H9 (cell line): ENCODE results near the gene SPATA16. TPM values are rescaled to one million over a fixed set of nuclear protein-coding genes. Genes with fewer than 3 reads are reported as not detected.

Experiments used
- DNase-seq: peaks from one replicate; pipeline ENCODE4 v3.0.0-alpha.2; 2017
- H2AFZ ChIP-seq: one replicate; pipeline ENCODE4 v1.6.1; 2013; ENCODE audit warnings: mild to moderate bottlenecking, low read length, control low read depth, moderate library complexity
- H2AK5ac ChIP-seq: 2 replicates; pipeline ENCODE4 v1.6.1; 2013; ENCODE audit warnings: low read length, control low read depth, mixed read lengths; ENCODE audit not compliant: insufficient read length
- H2BK120ac ChIP-seq: one replicate; pipeline ENCODE4 v1.6.1; 2013; ENCODE audit warnings: low read depth, mild to moderate bottlenecking, low read length, control low read depth, inconsistent platforms; ENCODE audit not compliant: poor library complexity, severe bottlenecking
- H2BK12ac ChIP-seq: 2 replicates; pipeline ENCODE4 v1.6.1; 2013; ENCODE audit warnings: low read length, control low read depth, mixed read lengths, low read depth; ENCODE audit not compliant: insufficient read length
- H2BK15ac ChIP-seq: 2 replicates; pipeline ENCODE4 v1.6.1; 2013; ENCODE audit warnings: low read depth, low read length, control low read depth
- H2BK20ac ChIP-seq: one replicate; pipeline ENCODE4 v1.6.1; 2013; ENCODE audit warnings: low read depth, mild to moderate bottlenecking, low read length, control low read depth, inconsistent platforms; ENCODE audit not compliant: poor library complexity, severe bottlenecking
- H2BK5ac ChIP-seq: 2 replicates; pipeline ENCODE4 v1.6.1; 2013; ENCODE audit warnings: low read length, control low read depth, mixed read lengths; ENCODE audit not compliant: insufficient read length
- H3K14ac ChIP-seq: 2 replicates; pipeline ENCODE4 v1.6.1; 2013; ENCODE audit warnings: low read length, control low read depth; ENCODE audit not compliant: insufficient read depth
- H3K18ac ChIP-seq: 2 replicates; pipeline ENCODE4 v1.6.1; 2013; ENCODE audit warnings: low read depth, mild to moderate bottlenecking, mixed read lengths, low read length, control low read depth; ENCODE audit not compliant: insufficient read length
- H3K23ac ChIP-seq: 2 replicates; pipeline ENCODE4 v1.6.1; 2013; ENCODE audit warnings: low read length, control low read depth, mixed read lengths, low read depth; ENCODE audit not compliant: insufficient read length
- H3K23me2 ChIP-seq: 2 replicates; pipeline ENCODE4 v1.6.1; 2013; ENCODE audit warnings: low read depth, mild to moderate bottlenecking, mixed read lengths, low read length, control low read depth; ENCODE audit not compliant: insufficient read length, poor library complexity, severe bottlenecking
- H3K27ac ChIP-seq: 2 replicates; pipeline ENCODE4 v1.5.1; 2013; ENCODE audit warnings: low read length, control low read depth, mixed read lengths, low read depth; ENCODE audit not compliant: insufficient read length
- H3K27me3 ChIP-seq: 2 replicates; pipeline ENCODE4 v1.6.1; 2013; ENCODE audit warnings: low read length, control low read depth, inconsistent platforms; ENCODE audit not compliant: insufficient read depth
- H3K4ac ChIP-seq: 2 replicates; pipeline ENCODE4 v1.6.1; 2013; ENCODE audit warnings: low read depth, mild to moderate bottlenecking, control low read depth, inconsistent platforms, low read length, moderate library complexity
- H3K4me1 ChIP-seq: 2 replicates; pipeline ENCODE4 v1.6.1; 2013; ENCODE audit warnings: low read length, control low read depth, inconsistent platforms; ENCODE audit not compliant: insufficient read depth
- H3K4me2 ChIP-seq: 2 replicates; pipeline ENCODE4 v1.6.1; 2013; ENCODE audit warnings: low read length, control low read depth, mixed read lengths; ENCODE audit not compliant: insufficient read length, insufficient read depth
- H3K56ac ChIP-seq: 2 replicates; pipeline ENCODE4 v1.6.1; 2013; ENCODE audit warnings: low read depth, mild to moderate bottlenecking, mixed read lengths, low read length, control low read depth; ENCODE audit not compliant: insufficient read length
- H3K79me1 ChIP-seq: 2 replicates; pipeline ENCODE4 v1.6.1; 2013; ENCODE audit warnings: low read depth, mild to moderate bottlenecking, moderate library complexity, low read length, control low read depth, inconsistent platforms; ENCODE audit not compliant: insufficient read depth, poor library complexity, severe bottlenecking
- H3K79me2 ChIP-seq: 2 replicates; pipeline ENCODE4 v1.6.1; 2013; ENCODE audit warnings: low read length, control low read depth, inconsistent platforms; ENCODE audit not compliant: insufficient read depth
- H3K9ac ChIP-seq: 2 replicates; pipeline ENCODE4 v1.6.1; 2013; ENCODE audit warnings: low read length, control low read depth, mixed read lengths; ENCODE audit not compliant: insufficient read length; ENCODE audit errors: extremely low read depth
- H3K9me3 ChIP-seq: one replicate; pipeline ENCODE4 v1.6.1; 2013; ENCODE audit warnings: low read depth, low read length, inconsistent platforms; ENCODE audit not compliant: control insufficient read depth
- H3T11ph ChIP-seq: one replicate; pipeline ENCODE4 v1.6.1; 2013; ENCODE audit warnings: mild to moderate bottlenecking, low read length, control low read depth, inconsistent platforms
- H4K20me1 ChIP-seq: one replicate; pipeline ENCODE4 v1.6.1; 2013; ENCODE audit not compliant: control insufficient read depth, insufficient read length, insufficient read depth
- H4K5ac ChIP-seq: 2 replicates; pipeline ENCODE4 v1.6.1; 2013; ENCODE audit warnings: low read depth, mild to moderate bottlenecking, mixed read lengths, low read length, control low read depth; ENCODE audit not compliant: insufficient read length
- H4K8ac ChIP-seq: replicated peaks from 2 replicates; pipeline ENCODE4 v1.6.1; 2013; ENCODE audit warnings: low read length, control low read depth, mixed read lengths, low read depth; ENCODE audit not compliant: insufficient read length
- H4K91ac ChIP-seq: 2 replicates; pipeline ENCODE4 v1.6.1; 2013; ENCODE audit warnings: low read depth, mild to moderate bottlenecking, moderate library complexity, mixed read lengths, low read length, control low read depth; ENCODE audit not compliant: insufficient read length
- H3K27ac Mint-ChIP-seq, 3 experiments: 2 replicates in 2 of 3; 3 replicates in 1 of 3; pipeline ENCODE4 v1.8.0; 2020 to 2021; ENCODE audit warnings: mixed read lengths in 3 of 3, mild to moderate bottlenecking in 1 of 3, moderate library complexity in 1 of 3
- H3K27me3 Mint-ChIP-seq: 2 replicates; pipeline ENCODE4 v1.8.0; 2021; ENCODE audit warnings: low read depth, mild to moderate bottlenecking, moderate library complexity, mixed read lengths
- H3K36me3 Mint-ChIP-seq, 3 experiments: 2 replicates in 2 of 3; 3 replicates in 1 of 3; pipeline ENCODE4 v1.8.0; 2020 to 2021; ENCODE audit warnings: low read depth in 3 of 3, mixed read lengths in 3 of 3; ENCODE audit not compliant: insufficient read depth in 1 of 3
- H3K4me1 Mint-ChIP-seq, 2 experiments: 2 replicates each; pipeline ENCODE4 v1.8.0; 2020; ENCODE audit warnings: mixed read lengths in 2 of 2
- H3K4me3 Mint-ChIP-seq, 2 experiments: 2 replicates in 1 of 2; 3 replicates in 1 of 2; pipeline ENCODE4 v1.8.0; 2020 to 2021; ENCODE audit warnings: mild to moderate bottlenecking in 2 of 2, mixed read lengths in 2 of 2, moderate library complexity in 1 of 2
- H3K9me3 Mint-ChIP-seq, 2 experiments: 2 replicates in 1 of 2; 3 replicates in 1 of 2; pipeline ENCODE4 v1.8.0; 2020; ENCODE audit warnings: mild to moderate bottlenecking in 2 of 2, mixed read lengths in 2 of 2, moderate library complexity in 1 of 2
- WGBS: extraction: QIAGEN DNeasy Blood & Tissue Kit; methylation state at CpG from one replicate; pipeline ENCODE4 v1.1.7; 2013; ENCODE audit warnings: missing lambda C conversion rate, low lambda C conversion rate, mixed read lengths; ENCODE audit not compliant: insufficient read length; ENCODE audit errors: extremely low coverage; 5-methylcytosine and 5-hydroxymethylcytosine counted together
- total RNA-seq: library from RNA; stranded (reverse); gene quantifications from 2 replicates; pipeline ENCODE4 v1.2.1, GENCODE V29; 2021
- TF ChIP-seq, protein P1 (sequence below): fragments of 200-600 bp; sonication (generic); conservative IDR thresholded peaks from 3 replicates; pipeline ENCODE4 v1.8.0; 2021; ENCODE audit warnings: antibody characterized with exemption, mild to moderate bottlenecking

SPATA16 gene
- total RNA-seq, 1 experiment from 2014 or later: not detected

DNA sequence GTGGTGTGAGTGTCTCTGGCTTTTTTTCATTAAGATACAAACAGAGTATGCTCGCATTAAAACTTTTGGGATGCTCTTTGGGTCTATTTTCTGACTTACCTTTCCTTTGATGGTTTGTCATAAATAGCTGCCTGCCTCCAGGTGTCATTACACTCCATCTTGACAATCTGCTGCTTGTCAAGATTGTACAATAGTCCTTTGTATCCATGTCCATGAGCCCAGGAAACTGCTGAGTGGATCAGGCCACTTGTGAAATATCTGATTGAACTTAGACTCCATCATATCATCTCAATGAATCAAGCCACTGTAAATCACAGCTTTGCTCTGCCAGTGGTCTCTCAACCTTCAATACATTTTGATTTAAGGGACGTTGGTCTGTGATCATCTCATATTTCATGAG is 255.3 kb downstream of the SPATA16 start:
- Histone ChIP-seq H2AFZ (no peak overlapping the region), H3K18ac (no peak overlapping the region), H3T11ph (no peak overlapping the region), H3K4ac (no peak overlapping the region), H2BK5ac (no peak overlapping the region), H3K14ac (no peak overlapping the region), H3K9ac (no peak overlapping the region), H3K4me2 (no peak overlapping the region), H3K23me2 (no peaks in the 10 kb centered on the region), H3K4me1 (no peaks in the 10 kb centered on the region), H2AK5ac (no peak overlapping the region), H4K20me1 (no peaks in the 10 kb centered on the region), H3K27ac (no peak overlapping the region), H3K27me3 (no peaks in the 10 kb centered on the region), H3K79me1 (no peaks in the 10 kb centered on the region), H3K56ac (no peak overlapping the region), H2BK120ac (no peak overlapping the region), H2BK15ac (no peak overlapping the region), H2BK20ac (no peak overlapping the region), H2BK12ac (no peak overlapping the region), H4K8ac (no peak overlapping the region), H4K5ac (no peak overlapping the region), H3K79me2 (no peaks in the 10 kb centered on the region), H4K91ac (no peak overlapping the region), H3K9me3 (no peaks in the 10 kb centered on the region), H3K23ac (no peak overlapping the region)
- H3K4me3 Mint-ChIP-seq: no peak overlapping the region
- DNase-seq: no peak
- TF ChIP-seq, protein P1, sequence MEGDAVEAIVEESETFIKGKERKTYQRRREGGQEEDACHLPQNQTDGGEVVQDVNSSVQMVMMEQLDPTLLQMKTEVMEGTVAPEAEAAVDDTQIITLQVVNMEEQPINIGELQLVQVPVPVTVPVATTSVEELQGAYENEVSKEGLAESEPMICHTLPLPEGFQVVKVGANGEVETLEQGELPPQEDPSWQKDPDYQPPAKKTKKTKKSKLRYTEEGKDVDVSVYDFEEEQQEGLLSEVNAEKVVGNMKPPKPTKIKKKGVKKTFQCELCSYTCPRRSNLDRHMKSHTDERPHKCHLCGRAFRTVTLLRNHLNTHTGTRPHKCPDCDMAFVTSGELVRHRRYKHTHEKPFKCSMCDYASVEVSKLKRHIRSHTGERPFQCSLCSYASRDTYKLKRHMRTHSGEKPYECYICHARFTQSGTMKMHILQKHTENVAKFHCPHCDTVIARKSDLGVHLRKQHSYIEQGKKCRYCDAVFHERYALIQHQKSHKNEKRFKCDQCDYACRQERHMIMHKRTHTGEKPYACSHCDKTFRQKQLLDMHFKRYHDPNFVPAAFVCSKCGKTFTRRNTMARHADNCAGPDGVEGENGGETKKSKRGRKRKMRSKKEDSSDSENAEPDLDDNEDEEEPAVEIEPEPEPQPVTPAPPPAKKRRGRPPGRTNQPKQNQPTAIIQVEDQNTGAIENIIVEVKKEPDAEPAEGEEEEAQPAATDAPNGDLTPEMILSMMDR: no peak
- no peaks in the 10 kb centered on the region for H3K4me1 Mint-ChIP-seq
- no CpG with 5 or more reads among the region's 2 CpGs for WGBS
- peaks cover 8 to 10% (median 9%) of the 10 kb centered on the region in 3 experiments for H3K36me3 Mint-ChIP-seq
- peaks cover 8 to 20% of the 10 kb centered on the region in 2 experiments for H3K9me3 Mint-ChIP-seq
- H3K27me3 Mint-ChIP-seq: peaks cover 2% of the 10 kb centered on the region; the same call in 1 of the 2 replicates
- no peak overlapping the region for H3K27ac Mint-ChIP-seq
